Activated T-cell treated with anti-CD3 and anti-CD28 coated beads, Interleukin-2, amount 50 U/mL, for 48 hours (primary cell): ENCODE results near the gene HMX3.

ENCODE experiments used
- DNase-seq, 2 experiments: peaks; one replicate each; pipeline ENCODE4 v3.0.0-alpha.2; 2020

Gene HMX3

GRCh38 chr10:123180101-123181090 lies 44.6 kb downstream of the HMX3 start:
- DNase-seq, result no peak

DNA sequence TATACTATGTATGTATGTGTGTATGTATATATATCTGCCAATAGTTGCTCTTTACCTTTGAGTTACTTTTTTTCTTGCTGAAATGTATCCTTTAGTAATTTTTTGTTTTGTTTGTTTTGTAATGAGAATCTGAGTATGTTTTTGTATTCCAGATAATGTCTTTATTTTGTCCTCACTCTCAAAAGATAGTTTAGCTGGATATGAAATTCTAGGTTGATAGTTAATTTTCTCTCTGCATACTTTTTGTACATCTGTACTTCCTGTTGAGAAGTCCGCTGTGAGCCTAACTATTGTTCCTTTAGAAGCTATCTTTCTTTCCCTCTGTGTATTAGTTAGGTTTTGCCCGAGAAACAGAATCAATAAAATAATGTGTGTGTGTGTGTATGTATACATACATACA lies 48.0 kb downstream of the HMX3 start:
- DNase-seq, result no peak

- DNase-seq, result no peak
These were observed 52.0 kb downstream of the HMX3 start for GRCh38 chr10:123187781-123188180.
